ENCODE results near the gene RTF2.
"Not testable (repeated sequence)": the region's sequence is repeated elsewhere in the genome, so short reads cannot be mapped to it uniquely, and the experiment has no call there.

GRCh38 chr20:56532946-56533345 lies 64.5 kb downstream of the RTF2 start, which contains the start of gene FAM209B:
- TF ChIP-seq CTCF (conservative IDR thresholded peaks at IDR 0.05 in 1 of 2, IDR thresholded peaks at IDR 0.05 in 1 of 2; ENCODE audit: low read depth in 1 of 2, low read length in 2 of 2); EZH2 (IDR thresholded peaks at IDR 0.05; ENCODE audit: low read length, missing control alignments): not testable (repeated sequence)
